BJ (cell line): ENCODE results near the gene GDI1. TPM values are rescaled to one million over a fixed set of nuclear protein-coding genes. Genes with fewer than 3 reads are reported as not detected.

Experiments used
- CTCF ChIA-PET: fragments of 350-600 bp; formaldehyde crosslinking; extraction: SDS; loops from one replicate; lab custom pipeline; 2021; ENCODE audit warnings: antibody characterized with exemption, inconsistent platforms; lab: Yijun Ruan, JAX
- POLR2A ChIA-PET: fragments of 300-600 bp; sonication (Branson Sonifier 250); formaldehyde crosslinking; extraction: SDS; loops from one replicate; lab custom pipeline; 2021; ENCODE audit warnings: antibody characterized with exemption; lab: Charles Lee
- DNase-seq: peaks from one replicate; pipeline ENCODE4 v3.0.0-alpha.2; 2011; ENCODE audit warnings: low read depth
- H3K27me3 ChIP-seq: 2 replicates; pipeline ENCODE4 v1.6.0; 2011; ENCODE audit warnings: low read length; ENCODE audit not compliant: control insufficient read depth, insufficient read depth
- H3K36me3 ChIP-seq: 2 replicates; pipeline ENCODE4 v1.5.1; 2011; ENCODE audit warnings: low read length; ENCODE audit not compliant: control insufficient read depth, insufficient read depth
- H3K4me3 ChIP-seq: 2 replicates; pipeline ENCODE4 v1.5.1; 2011; ENCODE audit warnings: low read depth, mild to moderate bottlenecking, control low read depth, low read length
- polyA plus RNA-seq: library from polyadenylated mRNA; depleted of rRNA; stranded (reverse); fragments of >200 nt; gene quantifications from 2 replicates; pipeline ENCODE4 v1.2.3, GENCODE V29; 2011
- TF ChIP-seq, protein P1 (sequence below): IDR thresholded peaks from 2 replicates; pipeline ENCODE4 v1.5.1; 2011; ENCODE audit warnings: low read depth, mild to moderate bottlenecking, control low read depth, inconsistent platforms, low read length, moderate library complexity; ENCODE audit not compliant: insufficient read depth

GDI1 gene
- polyA plus RNA-seq, 1 experiment, result 216 TPM

- H3K36me3 ChIP-seq, result peaks cover 8% of the 10 kb centered on the region
- no peaks in the 10 kb centered on the region for H3K27me3 ChIP-seq
- CTCF ChIA-PET, result no interaction called here
- DNase-seq, result no peak
- TF ChIP-seq, protein P1, sequence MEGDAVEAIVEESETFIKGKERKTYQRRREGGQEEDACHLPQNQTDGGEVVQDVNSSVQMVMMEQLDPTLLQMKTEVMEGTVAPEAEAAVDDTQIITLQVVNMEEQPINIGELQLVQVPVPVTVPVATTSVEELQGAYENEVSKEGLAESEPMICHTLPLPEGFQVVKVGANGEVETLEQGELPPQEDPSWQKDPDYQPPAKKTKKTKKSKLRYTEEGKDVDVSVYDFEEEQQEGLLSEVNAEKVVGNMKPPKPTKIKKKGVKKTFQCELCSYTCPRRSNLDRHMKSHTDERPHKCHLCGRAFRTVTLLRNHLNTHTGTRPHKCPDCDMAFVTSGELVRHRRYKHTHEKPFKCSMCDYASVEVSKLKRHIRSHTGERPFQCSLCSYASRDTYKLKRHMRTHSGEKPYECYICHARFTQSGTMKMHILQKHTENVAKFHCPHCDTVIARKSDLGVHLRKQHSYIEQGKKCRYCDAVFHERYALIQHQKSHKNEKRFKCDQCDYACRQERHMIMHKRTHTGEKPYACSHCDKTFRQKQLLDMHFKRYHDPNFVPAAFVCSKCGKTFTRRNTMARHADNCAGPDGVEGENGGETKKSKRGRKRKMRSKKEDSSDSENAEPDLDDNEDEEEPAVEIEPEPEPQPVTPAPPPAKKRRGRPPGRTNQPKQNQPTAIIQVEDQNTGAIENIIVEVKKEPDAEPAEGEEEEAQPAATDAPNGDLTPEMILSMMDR, result no peak
- POLR2A ChIA-PET, result no interaction called here
- H3K4me3 ChIP-seq, result peak overlapping the region; percentile 49
These were observed 20.6 kb downstream of the GDI1 start for GRCh38 chrX:154457491-154458115.

DNA sequence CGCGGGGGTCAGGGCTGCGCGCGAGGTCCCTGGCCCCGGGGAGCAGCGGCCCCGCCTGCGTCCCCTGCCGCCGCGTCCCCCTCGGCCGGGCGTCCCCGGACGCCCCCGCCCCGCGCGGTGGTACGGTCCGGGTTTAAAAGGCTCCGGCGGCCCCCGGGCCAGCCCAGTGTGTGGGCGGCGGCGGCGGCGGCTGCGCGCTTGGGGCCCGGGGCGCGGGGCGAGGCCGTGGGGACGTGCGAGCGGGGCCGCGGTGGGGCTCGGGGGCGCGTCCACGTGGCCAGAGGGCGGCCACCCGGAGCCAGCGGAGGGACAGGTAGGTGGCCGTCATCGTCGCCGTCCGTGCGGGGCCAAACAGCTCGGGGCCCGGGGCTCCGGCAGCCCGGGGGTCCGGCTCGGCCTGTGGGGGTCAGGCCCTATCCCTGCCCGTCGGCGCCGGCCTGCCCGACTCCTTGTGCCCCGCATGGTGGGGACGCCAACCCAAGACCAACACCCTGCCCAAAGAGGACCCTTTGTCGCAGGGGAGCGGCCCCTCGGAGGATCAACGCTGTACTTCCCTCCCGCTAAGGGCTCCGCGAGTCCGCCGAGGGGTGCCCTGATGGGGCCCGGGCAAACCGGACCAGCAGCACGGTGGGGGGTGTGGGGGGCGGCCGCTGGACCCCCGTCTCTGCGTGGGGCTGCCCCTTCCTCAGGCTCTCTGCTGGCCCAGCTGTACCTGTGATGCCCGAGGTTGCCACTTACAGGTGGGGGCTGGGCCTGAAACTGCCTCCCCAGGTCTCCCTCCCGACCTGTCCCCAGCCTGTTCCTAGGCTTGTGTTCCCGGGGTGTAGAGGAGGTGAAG is 21.4 kb downstream of the GDI1 start, which contains the start of gene PLXNA3:
PLXNA3 (plus strand) TSS at position 166 of the 838 bp plus-strand sequence. CDS start 1,903 bp downstream, outside the sequence.
- Histone ChIP-seq H3K4me3 (peak within 1 kb of the TSS; percentile 73), H3K36me3 (peaks cover 11% of the 10 kb centered on the region), H3K27me3 (no peaks in the 10 kb centered on the region)
- DNase-seq, result no peak
- ChIA-PET POLR2A (no interaction called here), CTCF (interaction anchor here (0.9 kb wide), 1 partner anchor 69 kb away, joined by 4 read pairs; no protein-coding TSS in a partner anchor)
- TF ChIP-seq, protein P1, result no peak

- ChIA-PET POLR2A (interaction anchor here (0.5 kb wide), 1 partner anchor 359 kb away, joined by 5 read pairs; no protein-coding TSS in a partner anchor), CTCF (interaction anchor here (0.9 to 1.6 kb wide), 3 partner anchors 24 to 68 kb away, joined by 3 to 4 read pairs (median 3); no protein-coding TSS in a partner anchor)
- TF ChIP-seq, protein P1, result no peak
- H3K4me3 ChIP-seq, result peak overlapping the region; percentile 73
- peaks cover 13% of the 10 kb centered on the region for H3K36me3 ChIP-seq
- no peaks in the 10 kb centered on the region for H3K27me3 ChIP-seq
- no peak for DNase-seq
These were observed 22.2 kb downstream of the GDI1 start for GRCh38 chrX:154458954-154459778.

GRCh38 chrX:154459832-154460231 is 22.9 kb downstream of the GDI1 start:
- Histone ChIP-seq H3K27me3 (no peaks in the 10 kb centered on the region), H3K36me3 (peaks cover 16% of the 10 kb centered on the region), H3K4me3 (peak overlapping the region; percentile 73)
- POLR2A ChIA-PET, result no interaction called here
- no peak for DNase-seq
- TF ChIP-seq, protein P1, result no peak
- CTCF ChIA-PET, result interaction anchor here (1.0 to 1.6 kb wide), 2 partner anchors 23 to 26 kb away, joined by 3 read pairs; no protein-coding TSS in a partner anchor
